GM19099 (cell line): Measurements from ENCODE around the gene ISX.

ENCODE experiments used
- POLR2A ChIP-seq: IDR thresholded peaks from 3 replicates; pipeline ENCODE4 v1.6.1; 2011; ENCODE audit warnings: low read depth; ENCODE audit not compliant: insufficient read length; ENCODE audit errors: extremely low read depth

Gene ISX

DNA sequence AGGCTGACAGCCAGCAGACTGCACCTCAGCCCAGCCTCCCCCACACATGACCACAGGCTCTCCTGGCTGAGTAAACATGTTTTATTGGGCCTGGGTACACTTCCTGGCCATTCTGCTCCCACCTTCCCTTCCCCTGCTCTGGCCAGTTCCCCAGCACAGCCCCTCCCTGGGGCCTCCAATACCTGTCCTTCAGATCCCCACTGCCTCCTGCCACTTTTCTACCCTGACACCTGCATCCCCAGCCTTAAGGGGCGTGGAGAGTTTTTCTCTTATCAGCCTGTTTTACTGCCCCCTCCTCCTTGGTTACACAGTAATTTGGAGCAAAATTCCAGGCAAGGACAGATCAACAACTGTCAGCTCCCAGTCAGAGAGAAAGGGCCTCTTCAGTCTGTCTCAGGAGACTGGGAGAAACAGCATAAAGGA, at the start of gene ISX:
Gene ISX, plus strand, starts transcription at position 363 of the 423 bp plus-strand sequence. CDS start 930 bp downstream, outside the sequence.
- TF ChIP-seq POLR2A, result no peak

DNA sequence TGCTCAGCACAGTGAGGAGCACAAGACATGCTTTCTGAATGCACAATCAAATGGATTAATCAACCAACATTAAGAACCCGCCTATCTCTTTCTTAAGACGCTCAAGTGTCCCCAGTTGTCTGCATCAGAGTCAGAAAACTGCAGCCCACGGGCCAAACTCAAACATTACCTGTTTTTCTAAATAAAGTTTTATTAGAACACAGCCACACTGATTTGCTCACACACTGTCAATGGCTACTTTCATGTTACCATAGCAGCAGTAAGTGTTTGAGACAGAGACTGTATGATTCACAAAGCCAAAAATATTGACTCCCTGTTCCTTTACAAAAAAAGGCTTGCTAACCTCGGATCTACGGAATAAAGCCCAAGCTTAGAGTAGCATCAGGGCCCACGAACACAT, 49.0 kb upstream of the ISX start:
- no peak for TF ChIP-seq POLR2A

DNA sequence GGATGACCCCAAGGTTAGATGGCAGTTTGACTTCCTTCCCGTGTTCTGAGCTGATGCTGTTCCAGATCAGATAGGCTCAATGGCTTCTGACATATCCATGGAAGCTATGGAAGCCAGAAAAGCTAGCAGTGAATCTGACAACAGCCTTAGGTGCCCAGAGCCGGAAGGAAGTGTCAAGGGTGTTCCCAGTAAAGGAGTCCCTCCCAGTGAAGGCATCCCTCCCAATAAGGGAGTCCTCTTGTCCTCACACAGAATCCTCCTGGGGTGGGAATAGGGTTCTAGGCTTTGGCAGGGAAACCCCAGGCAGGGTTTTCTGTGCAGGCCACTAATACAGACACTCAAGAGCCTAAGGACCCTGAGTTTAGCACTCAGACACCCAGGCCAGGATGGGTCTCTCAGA, 47.0 kb upstream of the ISX start:
- no peak for TF ChIP-seq POLR2A

GRCh38 chr22:35020517-35020916, 45.4 kb upstream of the ISX start:
- TF ChIP-seq POLR2A, result no peak

DNA sequence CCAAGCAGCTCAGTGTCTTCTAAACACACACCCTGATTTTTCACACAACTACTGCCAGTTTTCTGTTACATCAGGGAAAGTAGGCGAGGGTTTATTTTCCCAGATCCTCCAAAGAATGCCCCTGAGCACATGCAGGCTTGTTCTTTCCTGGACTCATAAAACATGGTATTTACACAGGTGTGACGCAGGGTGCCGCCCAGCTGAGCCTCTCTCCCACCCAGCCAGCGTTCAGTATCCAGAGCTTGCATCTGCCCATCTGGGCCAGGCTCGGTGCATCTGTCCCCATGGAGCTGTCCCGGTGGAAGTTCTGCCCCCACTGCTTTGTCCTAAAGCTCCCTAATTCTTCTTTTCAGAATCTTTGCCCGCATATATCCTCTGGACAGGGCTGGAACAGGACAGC, 44.8 kb upstream of the ISX start:
- no peak for TF ChIP-seq POLR2A

DNA sequence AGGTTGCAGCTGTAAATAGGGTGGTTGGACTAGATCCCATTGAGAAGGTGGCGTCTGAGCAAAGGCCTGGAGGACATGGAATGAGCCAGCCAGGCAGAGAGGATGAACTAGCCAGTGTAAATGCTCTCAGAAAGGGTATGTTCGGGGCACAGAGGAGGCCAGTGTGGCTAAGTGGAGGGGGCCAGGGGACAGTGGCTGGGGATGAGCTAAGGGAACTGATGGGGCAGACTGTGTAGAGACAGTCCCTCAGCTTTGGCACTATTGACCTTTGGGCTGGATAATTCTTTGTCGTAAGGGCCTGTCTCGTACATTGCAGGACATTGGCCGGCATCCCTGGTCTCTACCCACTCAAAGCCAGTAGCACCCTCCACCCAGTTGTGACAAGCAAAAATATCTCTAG, 43.7 kb upstream of the ISX start:
- no peak for TF ChIP-seq POLR2A

DNA sequence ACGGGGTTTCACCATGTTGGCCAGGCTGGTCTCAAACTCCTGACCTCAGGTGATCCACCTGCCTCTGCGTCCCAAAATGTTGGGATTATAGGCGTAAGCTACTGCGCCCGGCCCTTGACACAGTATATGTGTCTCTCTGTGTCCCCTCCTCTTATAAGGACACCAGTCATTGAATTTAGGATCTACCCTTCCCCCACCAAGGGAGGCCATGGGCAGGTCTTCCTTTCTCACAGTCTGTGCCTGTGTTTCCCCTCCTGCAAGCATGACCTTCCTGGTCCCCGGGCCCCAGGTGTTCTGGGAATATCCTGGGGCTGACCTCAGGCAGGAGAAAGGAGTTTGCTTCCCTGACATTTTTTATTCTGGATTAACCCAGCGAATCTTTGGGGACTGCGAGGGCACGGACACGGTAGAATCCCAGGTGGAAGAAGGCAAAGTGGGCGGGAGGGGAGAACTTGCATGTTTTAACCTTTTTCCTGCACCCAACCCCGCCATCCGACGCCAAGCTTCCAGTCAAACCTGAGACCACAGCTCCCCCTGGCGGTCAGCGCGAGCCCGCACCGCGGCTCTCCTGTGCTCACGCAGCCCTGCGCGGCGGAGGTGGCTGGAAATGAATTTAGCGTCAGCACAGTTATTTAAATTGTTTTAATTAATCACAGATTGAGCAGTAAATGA, 42.1 kb upstream of the ISX start:
- TF ChIP-seq POLR2A, result no peak

- no peak for TF ChIP-seq POLR2A
Measured at GRCh38 chr22:35024364-35024692, 41.6 kb upstream of the ISX start.

DNA sequence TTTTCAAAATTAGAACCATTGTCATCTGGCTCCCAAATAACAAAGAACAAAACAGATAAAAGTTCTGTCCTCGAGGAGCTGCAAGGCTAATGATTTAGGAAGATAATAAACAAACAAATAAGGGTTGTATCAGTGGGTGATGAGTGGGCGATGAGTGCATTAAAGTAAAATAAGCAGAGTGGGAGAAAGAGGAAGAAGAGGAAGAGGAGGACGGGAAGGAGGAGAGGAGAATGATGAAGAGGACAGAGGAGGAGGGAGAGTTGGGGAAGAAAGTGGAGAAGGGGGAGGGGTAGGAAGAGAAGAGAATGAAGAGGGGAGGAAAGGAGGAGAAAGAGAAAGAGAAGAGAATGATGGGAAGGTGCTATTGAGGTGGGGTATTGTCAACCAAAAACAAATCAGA, 33.4 kb upstream of the ISX start:
- TF ChIP-seq POLR2A, result no peak

GRCh38 chr22:35033635-35034296, 32.2 kb upstream of the ISX start:
- no peak for TF ChIP-seq POLR2A

DNA sequence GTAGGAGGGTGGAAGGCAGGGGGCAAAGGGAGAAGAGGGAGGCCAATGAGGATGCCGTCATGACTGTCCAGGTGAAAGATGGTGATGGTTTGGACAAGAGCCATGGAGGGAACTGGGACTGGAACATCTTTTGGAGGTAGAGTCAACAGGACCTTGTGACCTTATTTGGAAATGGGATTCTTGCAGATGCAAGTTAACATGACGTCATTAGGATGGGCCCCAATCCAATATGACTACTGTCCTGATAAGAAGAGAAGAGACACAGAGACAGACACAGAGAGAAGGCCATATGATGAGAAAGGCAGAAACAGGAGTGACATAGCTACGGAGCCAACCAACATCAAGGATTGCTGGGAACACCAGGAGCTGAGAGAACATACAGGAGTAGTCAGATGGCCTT, 31.0 kb upstream of the ISX start:
- TF ChIP-seq POLR2A, result no peak

GRCh38 chr22:35037089-35037488, 28.9 kb upstream of the ISX start:
- no peak for TF ChIP-seq POLR2A

DNA sequence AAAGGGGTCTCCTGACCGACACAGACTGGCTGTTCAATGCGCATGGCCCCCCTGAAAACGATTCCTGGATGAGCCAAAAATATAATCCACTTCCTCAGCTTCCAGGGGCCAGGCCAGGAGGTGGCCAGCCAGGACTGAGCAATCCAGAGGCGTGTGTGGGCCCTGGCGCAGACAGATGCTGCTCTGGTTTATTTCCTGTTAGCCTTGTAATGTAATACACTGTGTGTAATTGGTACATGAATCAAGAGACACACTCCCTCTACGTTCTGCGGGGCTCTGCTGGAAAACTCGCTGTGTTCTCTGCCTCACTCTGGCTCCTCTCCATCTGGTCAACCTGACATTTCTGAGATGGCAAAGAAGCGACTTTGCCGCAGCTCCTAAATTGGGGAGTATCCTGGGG, 26.3 kb upstream of the ISX start:
- no peak for TF ChIP-seq POLR2A

- TF ChIP-seq POLR2A, result no peak
Measured at GRCh38 chr22:35043252-35043933, 22.6 kb upstream of the ISX start.

- no peak for TF ChIP-seq POLR2A
Measured at GRCh38 chr22:35043934-35044319, 22.0 kb upstream of the ISX start.
